Activated CD4-positive, alpha-beta T cell treated with anti-CD3 and anti-CD28 coated beads for 48 hours (primary cell): ENCODE results near the gene OR56A4.
"Not testable (repeated sequence)": the region's sequence is repeated elsewhere in the genome, so short reads cannot be mapped to it uniquely, and the experiment has no call there.

Source experiments
- DNase-seq: peaks from one replicate; pipeline ENCODE4 v3.0.0-alpha.2; 2020

The OR56A4 gene

DNA sequence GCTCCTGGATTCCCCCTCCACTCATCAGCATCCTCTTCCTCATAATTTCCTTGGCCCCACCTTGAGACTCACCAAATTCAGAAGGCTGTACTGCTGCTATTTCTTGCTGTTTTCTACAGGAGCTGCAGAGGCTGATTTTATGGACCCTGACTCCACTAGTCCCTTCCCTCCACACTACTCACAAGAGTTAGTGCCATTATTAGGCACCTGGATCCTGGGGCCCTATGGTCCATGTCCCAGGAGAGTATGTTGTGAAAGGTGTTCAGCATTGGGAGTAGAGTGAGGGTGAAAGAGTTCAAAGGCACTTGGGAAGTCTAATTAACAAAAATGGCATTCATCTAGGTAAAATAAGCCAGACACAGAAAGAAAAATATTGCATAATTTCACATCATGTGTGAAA is at the start of gene OR56A4:
TSS of gene OR56A4 (minus strand) at position 101 of the 400 bp plus-strand sequence. CDS start 3,954 bp downstream, outside the sequence.
- DNase-seq, result no peak

GRCh38 chr11:6055569-6055968 is 48.8 kb upstream of the OR56A4 start:
- no peak for DNase-seq

DNA sequence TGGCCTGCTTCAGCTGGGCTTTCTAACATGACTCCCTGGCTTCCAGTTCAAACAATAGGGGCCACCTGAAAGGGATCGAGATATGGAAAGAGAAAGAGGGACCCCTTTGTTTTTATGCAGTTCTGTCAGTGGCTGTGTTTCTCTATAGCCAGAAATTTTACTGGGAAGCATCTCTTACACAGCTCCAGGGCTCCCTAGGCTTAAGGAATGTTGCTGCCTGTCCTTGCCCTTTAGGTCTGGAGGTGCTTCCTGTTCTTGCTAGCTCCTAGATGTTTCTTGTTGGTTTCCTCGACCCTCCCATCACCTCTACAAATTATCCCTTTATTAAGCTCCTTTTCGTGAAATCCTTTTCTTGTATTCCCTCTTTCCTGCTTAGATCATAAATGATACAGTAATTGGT is 45.6 kb upstream of the OR56A4 start:
- no peak for DNase-seq

GRCh38 chr11:6040874-6041273 is 34.1 kb upstream of the OR56A4 start:
- DNase-seq, result no peak

DNA sequence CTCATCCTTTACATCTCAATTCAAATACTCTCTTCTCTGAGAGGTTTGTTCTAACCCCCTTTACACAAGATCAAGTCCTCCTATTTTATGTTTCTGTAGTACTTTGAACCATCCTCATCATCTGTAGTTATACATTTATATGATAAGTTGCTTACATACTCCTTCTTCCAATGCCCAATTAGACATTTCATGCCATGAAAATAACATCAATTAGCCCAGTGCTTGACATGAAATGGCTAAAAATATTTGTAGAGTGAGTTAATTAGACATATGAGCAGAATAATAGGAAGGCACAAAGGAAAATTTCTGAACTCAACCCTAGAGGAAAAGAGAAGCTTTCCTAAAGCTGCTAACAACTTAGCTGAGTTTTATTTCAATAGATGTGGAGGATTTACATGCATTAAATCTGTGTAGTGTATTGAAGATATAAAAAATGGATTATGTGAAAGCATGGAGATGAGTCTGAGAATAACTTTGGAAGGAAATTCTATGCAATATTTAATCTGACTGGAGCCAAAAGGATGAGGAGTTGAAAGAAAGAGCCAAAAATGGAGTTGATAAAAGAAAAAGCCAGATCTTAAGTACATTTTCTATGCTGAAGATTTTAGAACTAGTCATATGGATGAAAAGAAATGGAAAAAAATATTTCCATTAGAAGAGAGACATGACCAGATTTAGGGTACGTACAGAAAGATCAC is 24.1 kb upstream of the OR56A4 start, which contains the start of gene OR56A1:
TSS of gene OR56A1 (minus strand) at position 51 of the 698 bp plus-strand sequence. CDS start 3,066 bp downstream, outside the sequence.
- no peak for DNase-seq

DNA sequence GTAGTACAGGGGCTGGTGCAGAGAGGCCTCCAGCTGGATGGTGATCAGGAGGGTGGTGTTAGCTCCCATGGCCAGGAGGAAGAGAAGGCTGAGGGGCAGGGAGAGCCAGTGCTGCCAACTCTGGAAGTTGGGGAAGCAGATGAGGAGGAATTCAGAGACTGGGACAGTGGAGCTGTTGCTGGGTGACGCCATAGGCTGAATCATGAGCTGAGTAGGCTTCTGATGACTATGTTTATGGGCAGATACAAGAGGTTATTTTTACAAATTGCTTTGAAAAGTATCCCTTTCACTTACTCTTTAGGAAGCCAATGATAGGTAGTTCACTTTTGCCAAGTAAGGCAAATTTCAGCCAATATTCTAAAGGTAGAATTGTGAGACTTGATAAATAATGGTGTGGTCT is 20.8 kb upstream of the OR56A4 start:
- DNase-seq, result no peak

- DNase-seq, result no peak
Measured at GRCh38 chr11:6025056-6025455, 18.3 kb upstream of the OR56A4 start.

- no peak for DNase-seq
Measured at GRCh38 chr11:6022956-6023355, 16.2 kb upstream of the OR56A4 start.

DNA sequence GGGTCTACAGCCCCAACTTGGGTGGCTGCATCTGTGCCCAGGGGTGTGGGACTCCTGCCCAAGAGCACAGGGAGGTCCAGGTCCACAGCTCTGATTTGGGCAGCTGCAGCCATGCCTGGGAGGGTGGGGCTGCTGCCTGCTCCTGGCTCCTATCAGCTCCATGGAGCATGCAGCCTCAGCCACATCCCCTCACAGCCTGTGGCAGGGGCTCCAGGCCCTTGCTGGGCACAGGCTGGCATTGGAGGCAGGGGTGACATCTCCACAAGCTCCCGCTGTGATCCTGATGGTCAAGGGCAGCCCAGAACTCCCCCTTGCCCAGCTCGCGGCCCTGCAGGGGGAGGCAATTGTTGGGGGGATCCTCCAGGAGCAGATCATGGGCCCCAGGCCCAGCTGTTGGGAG is 6.3 kb upstream of the OR56A4 start:
- DNase-seq, result no peak

GRCh38 chr11:6012035-6012668 is 5.4 kb upstream of the OR56A4 start:
- no peak for DNase-seq

DNA sequence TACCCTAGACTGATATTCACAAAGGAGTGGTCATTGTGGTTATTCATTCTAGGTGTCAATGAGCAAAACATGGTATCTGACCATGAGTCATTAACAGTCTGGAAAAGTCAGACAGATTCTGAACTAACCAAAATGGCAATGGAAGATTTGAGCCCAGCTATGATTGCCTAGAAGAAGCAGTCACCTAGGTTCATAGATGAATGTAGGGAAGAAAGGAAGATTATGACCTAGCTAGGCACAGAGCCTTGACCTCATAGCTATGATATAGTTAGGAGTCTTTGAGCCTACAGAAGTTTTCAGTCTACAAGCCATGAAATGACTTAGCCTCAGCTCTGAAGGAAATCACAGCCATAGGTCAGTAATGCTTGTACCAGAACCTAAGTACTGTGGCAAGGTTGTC is 351 bp downstream of the OR56A4 start:
- no peak for DNase-seq

GRCh38 chr11:6002202-6002699 is 4.5 kb downstream of the OR56A4 start:
- no peak for DNase-seq

GRCh38 chr11:5994791-5995190 is 12.0 kb downstream of the OR56A4 start:
- DNase-seq, result no peak

DNA sequence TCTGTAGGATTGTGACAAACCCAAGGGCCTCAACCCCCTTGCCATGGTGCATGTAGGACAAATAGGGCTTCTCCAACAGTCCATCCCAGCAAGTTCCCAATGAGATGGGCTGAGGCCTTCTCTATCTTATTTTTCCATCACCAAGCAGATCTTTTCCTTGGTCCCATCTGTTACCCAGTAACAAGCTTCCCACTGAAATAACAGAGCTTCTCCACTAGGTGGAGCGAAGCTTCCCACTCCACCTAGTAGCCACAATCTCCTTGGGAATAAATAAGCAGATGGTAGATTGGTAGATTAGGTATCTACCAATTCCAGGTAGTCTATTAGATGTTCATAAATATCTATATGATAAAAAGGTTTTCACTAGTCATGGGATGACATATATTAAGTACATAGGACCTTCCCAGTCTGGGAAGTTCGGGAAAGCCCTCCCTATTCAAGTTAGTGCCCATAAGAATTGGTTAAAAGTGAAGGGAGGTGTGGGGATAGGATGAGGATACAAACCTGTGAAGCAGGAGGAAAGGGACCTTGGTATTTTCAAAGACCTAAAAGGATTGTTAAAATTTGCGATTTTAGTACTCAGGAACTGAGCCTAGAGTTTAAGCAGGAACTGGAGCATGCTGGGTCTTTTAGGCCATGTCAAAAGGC is 14.0 kb downstream of the OR56A4 start:
- DNase-seq, result no peak

- DNase-seq, result no peak
Measured at GRCh38 chr11:5992150-5992549, 14.6 kb downstream of the OR56A4 start.

GRCh38 chr11:5989203-5989602 is 17.5 kb downstream of the OR56A4 start:
- no peak for DNase-seq

DNA sequence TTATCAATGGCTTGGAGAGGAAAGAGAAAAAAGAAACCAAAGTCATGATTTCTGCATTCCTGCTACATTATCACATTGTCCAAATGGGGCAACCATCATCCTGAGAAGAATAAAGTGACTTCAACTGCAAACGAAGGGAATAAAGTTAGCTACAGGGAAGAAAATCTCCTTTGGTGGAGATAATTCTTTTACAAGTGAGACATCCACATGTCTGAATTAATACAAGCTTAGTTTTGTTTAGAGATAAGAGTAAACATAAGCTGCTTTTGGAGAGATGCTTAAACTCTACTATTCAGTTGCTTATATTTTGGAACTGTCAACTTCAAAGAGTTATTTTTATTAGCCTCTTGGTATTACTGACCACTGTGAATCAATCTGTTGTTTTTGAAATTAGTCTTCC is 19.9 kb downstream of the OR56A4 start, which contains the start of gene OR52L1:
TSS of gene OR52L1 (minus strand) at position 101 of the 400 bp plus-strand sequence. CDS start at position 46, 55 bp downstream.
- no peak for DNase-seq

GRCh38 chr11:5983443-5983842 is 23.3 kb downstream of the OR56A4 start:
- no peak for DNase-seq

DNA sequence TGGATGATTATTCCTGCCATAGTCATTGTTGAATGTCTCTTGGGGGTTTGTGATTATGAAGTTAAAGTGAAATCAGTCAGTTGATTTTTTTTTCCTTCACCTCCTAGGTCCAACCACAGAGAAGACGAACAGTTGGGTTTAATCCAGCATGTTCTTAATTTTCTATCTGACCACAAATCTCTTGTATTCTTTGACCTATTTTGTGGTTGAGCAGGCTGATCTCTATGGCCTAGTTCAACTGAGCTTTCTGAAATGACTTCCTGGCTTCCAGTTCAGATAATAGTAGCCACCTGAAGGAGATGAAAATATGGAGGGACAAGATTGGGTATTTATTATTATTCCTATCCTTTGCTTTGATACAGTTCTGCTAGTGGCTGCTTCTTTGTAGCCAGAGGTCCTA is 33.2 kb downstream of the OR56A4 start:
- no peak for DNase-seq

- DNase-seq, result no peak
Measured at GRCh38 chr11:5968394-5968793, 38.4 kb downstream of the OR56A4 start, which contains the start of gene OR56A5. TSS of gene OR56A5 (minus strand) at chr11:5968494. CDS start at chr11:5968494, 0 bp downstream.

DNA sequence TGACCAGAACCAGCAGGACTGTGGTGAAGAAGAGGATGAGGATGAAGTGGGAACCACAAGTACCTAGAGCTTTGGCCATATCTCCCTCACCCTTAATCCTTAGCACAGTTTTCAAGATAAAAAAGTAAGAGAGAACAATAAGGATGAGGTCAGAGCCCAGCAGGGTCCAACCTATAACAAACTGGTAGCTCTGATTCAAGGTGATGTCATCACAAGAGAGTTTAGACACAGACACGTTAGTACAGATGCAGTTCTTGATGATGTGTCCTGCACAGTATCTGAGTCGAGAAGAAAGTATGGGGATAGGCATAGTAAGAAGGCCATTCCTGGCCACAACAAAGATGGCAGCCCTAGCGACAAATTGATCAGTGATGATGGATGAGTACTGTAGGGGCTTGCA is 39.0 kb downstream of the OR56A4 start:
- DNase-seq, result no peak

DNA sequence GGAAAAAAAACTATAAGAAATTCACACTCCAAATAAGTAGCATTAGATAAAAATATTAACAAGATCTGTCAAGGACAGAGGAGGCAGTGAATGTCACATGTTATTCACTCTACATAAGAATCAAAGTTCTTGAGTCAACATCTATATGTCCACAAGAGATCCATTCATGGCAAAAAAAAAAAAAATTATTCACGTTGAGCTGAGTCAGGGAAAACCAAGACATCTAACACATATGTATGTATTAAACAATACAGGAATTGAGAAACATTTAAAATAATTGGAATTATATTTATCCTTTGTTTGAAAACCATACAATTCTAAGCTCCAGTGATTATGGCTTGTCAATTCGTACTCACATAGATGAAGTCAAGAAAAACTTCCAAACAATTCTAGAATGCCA is 39.8 kb downstream of the OR56A4 start:
- no peak for DNase-seq

GRCh38 chr11:5960704-5961320 is 45.9 kb downstream of the OR56A4 start:
- DNase-seq, result not testable (repeated sequence)
